Stimulated activated CD4-positive, alpha-beta T cell treated with anti-CD3 and anti-CD28 coated beads, Interleukin-4, amount 100 ng/mL, for 24 hours (primary cell): ENCODE data around the gene TRAF3IP1.

Experiments
- DNase-seq: peaks from one replicate; pipeline ENCODE4 v3.0.0-alpha.2; 2020

TRAF3IP1 gene

DNA sequence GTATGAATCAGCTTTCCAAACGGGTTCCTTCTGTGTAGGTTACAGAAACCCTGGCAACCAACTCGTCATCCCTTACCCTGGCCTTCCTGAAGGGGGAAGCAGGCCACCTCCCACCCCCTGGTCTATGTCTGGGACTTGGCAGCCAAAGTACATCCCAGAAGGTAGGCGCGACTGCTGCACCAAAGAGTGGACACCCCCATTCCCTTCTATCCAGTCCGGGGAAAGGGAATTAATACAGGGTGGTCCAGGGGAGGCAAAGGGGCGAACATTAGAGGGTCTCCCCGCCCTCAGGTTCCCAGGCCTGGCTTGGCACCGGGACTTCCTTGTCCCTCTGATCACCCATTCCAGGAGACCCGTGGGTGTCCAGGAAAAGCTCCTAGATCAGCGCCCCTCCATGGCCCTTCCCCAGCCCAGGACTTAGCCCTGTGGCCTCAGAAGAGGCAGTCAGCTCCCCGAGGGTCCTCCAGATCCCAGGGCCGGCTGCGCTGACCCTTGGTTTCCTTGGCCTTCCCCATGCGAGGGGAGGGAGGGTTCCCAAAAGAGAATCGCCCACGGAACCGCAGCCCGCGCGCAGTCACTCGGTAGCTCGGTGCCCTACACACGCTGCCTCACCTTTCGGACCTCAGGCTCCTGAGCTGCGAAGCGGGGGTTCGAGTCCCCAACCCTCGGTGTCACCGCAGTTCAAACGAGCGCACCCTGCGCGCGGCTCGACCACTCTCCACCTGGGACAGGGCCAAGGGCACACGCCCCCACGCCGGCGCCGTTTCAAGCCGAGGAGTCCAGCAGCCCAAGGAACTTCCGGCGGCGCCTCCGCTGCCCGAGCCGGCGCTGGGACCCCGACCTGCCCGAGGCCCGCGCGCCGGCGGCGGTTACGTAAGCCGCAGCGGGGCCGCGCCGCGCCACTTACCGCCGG is 32.3 kb upstream of the TRAF3IP1 start, which contains the start of gene PER2:
Gene PER2 (minus strand): TSS at position 874 of the 913 bp plus-strand sequence. CDS start 10,674 bp downstream, outside the sequence.
- peak; percentile 38 for DNase-seq

DNA sequence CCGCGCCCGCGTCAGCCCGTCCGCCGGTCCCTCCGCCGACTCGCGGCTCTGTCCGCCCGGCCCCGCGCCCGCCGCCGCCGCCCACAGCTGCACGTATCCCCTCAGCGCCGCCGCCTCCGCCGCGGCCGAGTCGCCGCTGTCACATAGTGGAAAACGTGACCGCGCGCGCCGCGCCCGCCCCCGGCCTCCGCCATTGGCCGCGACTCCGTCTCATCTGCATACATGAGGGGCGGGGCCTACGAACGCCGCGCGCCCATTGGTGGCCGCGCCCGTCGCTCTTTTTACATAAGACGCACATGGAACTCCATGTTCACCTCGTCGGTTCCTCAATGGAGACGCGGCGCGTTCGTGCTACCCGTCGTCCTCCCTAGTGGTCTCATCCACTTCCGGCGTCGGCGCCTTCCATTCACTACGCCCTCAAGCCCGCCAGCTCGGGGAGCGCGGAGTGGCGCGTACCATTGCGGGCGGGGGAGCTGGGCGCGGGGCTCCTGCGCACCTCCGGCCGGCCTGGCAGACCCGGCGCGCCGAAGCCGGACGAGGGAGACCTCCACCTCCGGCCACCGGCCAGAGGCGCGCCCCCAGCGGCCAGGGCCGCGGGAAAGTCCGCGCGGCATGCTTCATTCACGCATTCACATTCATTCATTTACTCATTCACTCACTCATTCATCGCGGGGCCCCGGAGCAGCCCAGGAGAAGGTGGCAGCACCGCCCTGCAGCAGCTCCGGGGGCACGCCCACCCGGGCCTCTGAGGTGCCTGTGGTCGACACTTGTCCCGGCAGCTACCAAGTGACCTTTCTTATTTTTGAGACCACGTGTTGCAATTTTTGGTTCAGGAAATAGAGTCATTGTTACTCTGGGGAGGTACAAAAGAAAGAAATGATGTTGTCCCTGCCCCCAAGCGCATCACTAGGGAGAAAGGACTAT is 31.4 kb upstream of the TRAF3IP1 start:
- peak; percentile 97 for DNase-seq

DNA sequence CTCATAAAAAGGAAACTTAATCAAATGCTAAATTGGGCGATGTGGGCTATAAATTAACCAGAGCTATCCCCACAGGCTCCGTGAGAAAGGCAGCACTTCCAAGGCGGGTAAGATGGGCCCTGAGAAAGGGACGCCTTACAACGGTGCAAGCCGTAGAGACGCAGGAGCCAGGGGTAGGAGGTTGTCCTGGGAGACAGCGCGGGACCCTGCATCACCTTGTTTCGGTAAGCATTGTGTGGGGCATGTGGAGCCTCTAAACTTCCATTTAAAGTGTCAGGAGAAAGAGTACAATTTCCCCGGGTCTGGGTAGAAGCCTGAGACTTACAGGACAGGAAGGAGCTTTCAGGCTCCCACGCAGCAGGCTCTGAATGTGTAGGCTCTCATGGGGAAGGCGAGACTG is 30.7 kb upstream of the TRAF3IP1 start:
- no peak for DNase-seq

GRCh38 chr2:238290091-238290509 is 30.2 kb upstream of the TRAF3IP1 start:
- no peak for DNase-seq

GRCh38 chr2:238290715-238291549 is 29.4 kb upstream of the TRAF3IP1 start:
- no peak for DNase-seq

GRCh38 chr2:238291550-238292281 is 28.6 kb upstream of the TRAF3IP1 start:
- DNase-seq = no peak

DNA sequence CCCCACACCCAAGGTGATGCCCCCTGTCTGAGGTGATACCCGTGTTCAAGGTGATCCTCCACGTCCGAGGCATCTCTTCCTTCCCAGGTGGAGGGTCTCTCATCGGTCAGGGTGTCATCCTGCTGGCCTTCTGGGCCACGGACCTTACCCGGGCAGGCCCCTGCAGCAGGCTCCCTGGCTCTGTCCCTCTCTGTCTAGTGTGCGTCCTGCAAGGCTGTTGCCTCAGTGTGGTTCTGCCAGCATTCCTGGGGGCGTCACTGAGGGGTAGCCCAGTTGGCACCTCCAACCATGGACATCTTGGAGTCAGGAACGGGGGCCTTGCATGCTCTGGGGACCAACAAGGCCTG is 26.3 kb upstream of the TRAF3IP1 start:
- no peak for DNase-seq

- DNase-seq = no peak
Observed at GRCh38 chr2:238294393-238295143, 25.8 kb upstream of the TRAF3IP1 start.

- no peak for DNase-seq
Observed at GRCh38 chr2:238295144-238296112, 24.9 kb upstream of the TRAF3IP1 start.

GRCh38 chr2:238296638-238297457 is 23.5 kb upstream of the TRAF3IP1 start:
- DNase-seq = no peak

DNA sequence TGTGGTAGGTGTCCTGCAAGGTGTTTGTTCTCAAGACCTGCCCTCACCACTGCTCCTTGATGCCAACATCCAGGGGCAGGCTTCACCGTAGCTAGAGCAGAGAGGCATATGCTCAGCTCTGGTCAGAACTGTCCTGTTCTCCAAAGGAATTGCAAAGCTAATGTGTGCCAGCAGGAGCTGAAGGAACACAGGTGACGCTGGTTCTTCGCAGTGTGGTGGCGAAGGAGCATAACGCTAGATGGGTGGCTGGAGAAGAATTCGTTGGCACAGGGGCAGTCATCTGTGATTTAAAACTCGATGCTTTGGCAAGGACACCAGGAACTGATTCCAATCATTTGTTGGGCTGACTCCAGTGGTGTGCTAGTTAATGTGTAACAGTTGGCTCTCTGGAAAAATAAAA is 20.5 kb upstream of the TRAF3IP1 start:
- DNase-seq = no peak

DNA sequence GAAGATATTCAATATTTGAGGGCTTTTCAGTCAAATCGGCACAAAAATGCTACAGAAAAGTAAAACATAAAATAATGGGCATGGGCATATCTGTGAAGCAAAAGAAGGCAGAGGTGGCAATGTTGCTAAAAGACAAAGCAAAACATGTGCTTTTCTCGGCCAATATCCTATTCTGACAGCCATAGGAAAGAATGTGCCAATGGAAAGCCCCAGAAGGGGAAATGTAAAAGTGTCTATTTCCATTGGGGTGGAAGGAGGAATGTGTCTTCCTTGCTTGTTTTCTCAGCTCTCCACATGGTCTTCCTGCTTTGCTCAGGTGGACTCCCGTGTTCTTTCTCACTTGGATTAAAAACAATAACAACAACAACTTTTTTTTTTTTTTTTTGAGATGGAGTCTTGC is 18.2 kb upstream of the TRAF3IP1 start:
- no peak for DNase-seq

- no peak for DNase-seq
Observed at GRCh38 chr2:238302751-238303150, 17.6 kb upstream of the TRAF3IP1 start.

GRCh38 chr2:238304116-238304515 is 16.2 kb upstream of the TRAF3IP1 start:
- DNase-seq = no peak

GRCh38 chr2:238305092-238305862 is 15.0 kb upstream of the TRAF3IP1 start:
- DNase-seq = no peak

DNA sequence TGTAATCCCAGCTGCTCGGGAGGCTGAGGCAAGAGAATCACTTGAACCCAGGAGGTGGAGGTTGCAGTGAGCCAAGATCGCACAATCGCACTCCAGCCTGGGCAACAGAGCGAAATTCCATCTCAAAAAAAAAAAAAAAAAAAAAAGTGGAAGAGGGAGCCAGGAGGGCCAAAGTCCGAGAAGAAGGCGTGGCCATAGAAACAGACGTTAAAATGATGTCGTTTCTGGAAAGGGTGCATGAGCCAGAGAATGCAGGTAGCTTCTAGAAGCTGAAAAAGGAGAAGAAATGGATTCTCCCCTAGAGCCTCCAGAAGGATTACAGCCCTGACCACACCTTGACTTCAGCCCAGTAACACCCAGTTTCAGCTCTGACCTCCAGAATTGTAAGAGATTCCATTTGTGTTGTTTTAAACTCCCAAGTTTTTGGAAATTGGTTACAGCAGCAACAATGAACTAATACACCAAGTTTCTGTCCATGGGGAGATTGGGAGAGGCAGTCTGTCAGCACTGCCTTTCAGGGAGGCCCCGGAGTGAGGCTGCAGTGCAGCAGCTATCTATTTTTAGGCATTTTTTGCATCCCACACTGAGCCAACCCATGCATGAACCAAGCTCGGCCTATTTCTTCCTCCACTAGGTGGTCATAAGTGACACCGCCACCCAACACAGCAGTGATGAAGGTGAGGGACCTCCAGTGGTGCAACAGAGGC is 14.2 kb upstream of the TRAF3IP1 start:
- DNase-seq = no peak

DNA sequence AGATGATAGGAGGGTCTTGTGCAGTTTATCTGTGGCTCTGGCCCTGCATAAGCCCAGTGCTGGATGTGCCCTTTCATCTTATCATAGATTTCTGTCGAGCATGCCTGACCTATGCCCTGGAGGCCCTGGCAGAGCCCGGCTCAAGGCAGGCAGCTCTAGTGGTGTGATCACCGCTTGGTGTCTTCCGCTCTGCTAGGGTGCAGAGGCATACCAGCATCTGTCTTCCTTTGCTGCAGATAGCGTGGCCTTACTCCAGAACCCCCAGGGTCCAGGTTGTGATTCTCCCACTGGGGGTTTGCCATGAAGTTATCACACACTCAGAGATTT is 13.7 kb upstream of the TRAF3IP1 start:
- no peak for DNase-seq

- DNase-seq = no peak
Observed at GRCh38 chr2:238308177-238308576, 12.1 kb upstream of the TRAF3IP1 start.
